HepG2 (cell line): ENCODE data around the gene BCL2L1. TPM values are rescaled to one million over a fixed set of nuclear protein-coding genes. Genes with fewer than 3 reads are reported as not detected.
A peak's percentile ranks its signal among the peaks of the same experiment; 100 is the strongest.

Source experiments
- ATF1 ChIP-seq: IDR thresholded peaks from 2 replicates; pipeline ENCODE4 v1.6.1; 2016; ENCODE audit warnings: mild to moderate bottlenecking, control low read depth
- CEBPG ChIP-seq: IDR thresholded peaks from 2 replicates; pipeline ENCODE4 v1.6.1; 2016
- GLI4 ChIP-seq: sonication (generic); formaldehyde crosslinking; IDR thresholded peaks from 2 replicates; pipeline ENCODE4 v1.5.1; 2020; ENCODE audit warnings: missing genetic modification reagents, mild to moderate bottlenecking, moderate library complexity, borderline replicate concordance
- GPBP1L1 ChIP-seq: sonication (generic); formaldehyde crosslinking; IDR thresholded peaks from 2 replicates; pipeline ENCODE4 v1.5.0; 2020; ENCODE audit warnings: mild to moderate bottlenecking, missing genetic modification reagents
- MIER3 ChIP-seq: IDR thresholded peaks from 2 replicates; pipeline ENCODE4 v1.6.1; 2016; ENCODE audit warnings: missing compliant biosample characterization, borderline replicate concordance
- NCOA2 ChIP-seq: sonication (generic); formaldehyde crosslinking; IDR thresholded peaks from 2 replicates; pipeline ENCODE4 v1.8.0; 2022; ENCODE audit warnings: inconsistent platforms
- REST ChIP-seq, 2 experiments: IDR thresholded peaks; 2 replicates each; pipeline ENCODE4 v1.6.1; 2011 to 2012; ENCODE audit warnings: low read length in 2 of 2, borderline replicate concordance in 1 of 2, low read depth in 1 of 2, mild to moderate bottlenecking in 1 of 2, moderate library complexity in 1 of 2
- RORA ChIP-seq: sonication (generic); formaldehyde crosslinking; IDR thresholded peaks from 2 replicates; pipeline ENCODE4 v1.5.0; 2020; ENCODE audit warnings: mild to moderate bottlenecking, missing genetic modification reagents, moderate library complexity
- SKIL ChIP-seq: sonication (generic); formaldehyde crosslinking; IDR thresholded peaks from 2 replicates; pipeline ENCODE4 v1.8.0; 2022; ENCODE audit warnings: missing genetic modification reagents, mild to moderate bottlenecking, moderate library complexity, borderline replicate concordance
- SNRNP70 ChIP-seq: fragments of 200-400 bp; formaldehyde crosslinking; IDR thresholded peaks from 2 replicates; pipeline ENCODE4 v1.6.1; 2017; ENCODE audit warnings: mild to moderate bottlenecking, low read depth, low read length, moderate library complexity
- TGIF2 ChIP-seq: IDR thresholded peaks from 2 replicates; pipeline ENCODE4 v1.6.1; 2016; ENCODE audit warnings: control low read depth, missing compliant biosample characterization
- YEATS4 ChIP-seq: sonication (generic); formaldehyde crosslinking; IDR thresholded peaks from 2 replicates; pipeline ENCODE4 v1.4.0; 2020; ENCODE audit warnings: missing genetic modification reagents, borderline replicate concordance
- ZBTB43 ChIP-seq: sonication (generic); formaldehyde crosslinking; conservative IDR thresholded peaks from 2 replicates; pipeline ENCODE4 v1.4.0; 2020; ENCODE audit warnings: missing genetic modification reagents
- ZGPAT ChIP-seq: IDR thresholded peaks from 2 replicates; pipeline ENCODE4 v1.6.1; 2016; ENCODE audit warnings: mild to moderate bottlenecking
- ZNF337 ChIP-seq: sonication (generic); formaldehyde crosslinking; IDR thresholded peaks from 2 replicates; pipeline ENCODE4 v1.5.1; 2020; ENCODE audit warnings: missing genetic modification reagents, low read depth, mild to moderate bottlenecking, borderline replicate concordance
- ZNF562 ChIP-seq: sonication (generic); formaldehyde crosslinking; IDR thresholded peaks from 2 replicates; pipeline ENCODE4 v1.8.0; 2022; ENCODE audit warnings: missing genetic modification reagents, borderline replicate concordance
- ZNF564 ChIP-seq: sonication (generic); formaldehyde crosslinking; IDR thresholded peaks from 2 replicates; pipeline ENCODE4 v1.8.1; 2023; ENCODE audit warnings: mild to moderate bottlenecking, missing genetic modification reagents
- ZNF766 ChIP-seq: sonication (generic); formaldehyde crosslinking; IDR thresholded peaks from 2 replicates; pipeline ENCODE4 v1.5.0; 2020; ENCODE audit warnings: missing genetic modification reagents, borderline replicate concordance
- polyA plus RNA-seq, 8 experiments: library from polyadenylated mRNA; depleted of rRNA in 3 of 8; stranded (reverse) in 7 of 8; unstranded in 1 of 8; fragments of >200 nt; fragmentation: Illumina TruSeq in 4 of 8; extraction: Trizol in 4 of 8; gene quantifications; 2 replicates each; pipeline versions ENCODE4 v1.2.1 to v1.2.3, GENCODE V29; 2011 to 2016; ENCODE audit warnings: low read depth in 4 of 8, missing spikeins in 1 of 8, mixed read lengths in 1 of 8; ENCODE audit not compliant: insufficient read depth in 1 of 8
- total RNA-seq, 5 experiments: library from RNA; depleted of rRNA; stranded (reverse); fragments of >200 nt; fragmentation: Illumina TruSeq; extraction: Trizol; gene quantifications; 2 replicates each; pipeline ENCODE4 v1.2.3, GENCODE V29; 2016; ENCODE audit warnings: low read depth in 1 of 5

The BCL2L1 gene
- total and polyA plus RNA-seq, 2 of the 13 experiments (the other 11 are each of a cell fraction or from before 2014, with no cell fraction given): 164 to 258 TPM

- TF ChIP-seq NCOA2 (CRISPR knock-in tag) (peak; percentile 85), ZGPAT (CRISPR knock-in tag) (0 out of 2 replicates have a peak, but pooled peaks have one; percentile 45), ZBTB43 (0 out of 2 replicates have a peak, but pooled peaks have one; percentile 19), REST (IDR thresholded peaks at IDR 0.05; ENCODE audit: borderline replicate concordance in 1 of 2, low read depth in 1 of 2, low read length in 2 of 2) (no peak), GLI4 (CRISPR knock-in tag) (peak; percentile 12; the same call in 1 of the 2 replicates), CEBPG (CRISPR knock-in tag) (peak; percentile 52), ATF1 (no peak), ZNF564 (CRISPR knock-in tag) (no peak), ZNF562 (no peak), TGIF2 (CRISPR knock-in tag) (peak; percentile 69; the same call in 1 of the 2 replicates), RORA (CRISPR knock-in tag) (no peak), SNRNP70 (no peak), ZNF766 (CRISPR knock-in tag) (no peak), SKIL (CRISPR knock-in tag) (peak; percentile 44; the same call in 1 of the 2 replicates), GPBP1L1 (CRISPR knock-in tag) (no peak), MIER3 (CRISPR knock-in tag) (peak; percentile 23; the same call in 1 of the 2 replicates), ZNF337 (no peak), YEATS4 (CRISPR knock-in tag) (0 out of 2 replicates have a peak, but pooled peaks have one; percentile 12)
Measured at GRCh38 chr20:31711179-31712111, 11.2 kb downstream of the BCL2L1 start (continued).
